Measurements from ENCODE around the gene HERPUD2. TPM values are rescaled to one million over a fixed set of nuclear protein-coding genes. Genes with fewer than 3 reads are reported as not detected.
A peak's percentile ranks its signal among the peaks of the same experiment; 100 is the strongest.
"Not testable (repeated sequence)": the region's sequence is repeated elsewhere in the genome, so short reads cannot be mapped to it uniquely, and the experiment has no call there.

HERPUD2 gene
- total RNA-seq, 4 donors from 2014 or later, result 25.3 to 44.1 (median 39.3) TPM

DNA sequence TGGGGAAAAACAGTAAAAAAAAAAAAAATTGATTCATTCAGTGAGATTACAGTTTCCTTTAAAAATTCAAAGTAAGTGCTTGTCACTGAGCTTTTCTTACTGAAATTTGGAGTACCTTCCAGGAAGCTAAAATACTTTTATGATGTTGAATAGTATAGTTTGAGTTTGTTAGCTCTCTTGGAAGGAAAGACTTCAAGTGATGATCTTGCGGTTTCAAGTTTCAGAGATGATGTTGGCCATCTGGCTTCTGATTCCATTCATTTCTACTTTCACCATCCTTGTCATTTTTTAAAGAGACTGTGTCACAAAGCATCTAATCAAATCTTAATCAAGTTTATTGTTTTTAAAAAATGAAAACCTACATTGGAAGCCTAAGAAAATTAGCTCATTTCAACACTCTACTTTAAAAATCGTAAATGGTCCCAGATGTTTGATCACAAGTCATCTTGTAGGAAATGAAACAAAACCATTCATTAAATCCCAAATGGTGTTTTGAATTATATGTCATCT, 4.9 kb upstream of the HERPUD2 start:
- H3K27ac ChIP-seq, result no peak overlapping the region
- peaks cover 0 to 11% (median 0%) of the 10 kb centered on the region in 3 donors for H3K36me3 ChIP-seq
- no peak for DNase-seq (ENCODE audit: low spot score in 2 of 2)
- H3K9me3 ChIP-seq, result no peaks in the 10 kb centered on the region
- TF ChIP-seq POLR2A (IDR thresholded peaks at IDR 0.05) (no peak), EP300 (IDR thresholded peaks at IDR 0.05) (no peak)
- TF ChIP-seq, protein P1, sequence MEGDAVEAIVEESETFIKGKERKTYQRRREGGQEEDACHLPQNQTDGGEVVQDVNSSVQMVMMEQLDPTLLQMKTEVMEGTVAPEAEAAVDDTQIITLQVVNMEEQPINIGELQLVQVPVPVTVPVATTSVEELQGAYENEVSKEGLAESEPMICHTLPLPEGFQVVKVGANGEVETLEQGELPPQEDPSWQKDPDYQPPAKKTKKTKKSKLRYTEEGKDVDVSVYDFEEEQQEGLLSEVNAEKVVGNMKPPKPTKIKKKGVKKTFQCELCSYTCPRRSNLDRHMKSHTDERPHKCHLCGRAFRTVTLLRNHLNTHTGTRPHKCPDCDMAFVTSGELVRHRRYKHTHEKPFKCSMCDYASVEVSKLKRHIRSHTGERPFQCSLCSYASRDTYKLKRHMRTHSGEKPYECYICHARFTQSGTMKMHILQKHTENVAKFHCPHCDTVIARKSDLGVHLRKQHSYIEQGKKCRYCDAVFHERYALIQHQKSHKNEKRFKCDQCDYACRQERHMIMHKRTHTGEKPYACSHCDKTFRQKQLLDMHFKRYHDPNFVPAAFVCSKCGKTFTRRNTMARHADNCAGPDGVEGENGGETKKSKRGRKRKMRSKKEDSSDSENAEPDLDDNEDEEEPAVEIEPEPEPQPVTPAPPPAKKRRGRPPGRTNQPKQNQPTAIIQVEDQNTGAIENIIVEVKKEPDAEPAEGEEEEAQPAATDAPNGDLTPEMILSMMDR (IDR thresholded peaks at IDR 0.05), result no peak
- WGBS, 2 donors, result 75 to 88% methylated on average over 2 of the region's 2 CpGs
- no peak overlapping the region for H3K4me3 ChIP-seq
- H3K4me1 ChIP-seq, result peaks cover 0 to 9% (median 4%) of the 10 kb centered on the region in 4 donors
- H3K27me3 ChIP-seq, result no peaks in the 10 kb centered on the region

DNA sequence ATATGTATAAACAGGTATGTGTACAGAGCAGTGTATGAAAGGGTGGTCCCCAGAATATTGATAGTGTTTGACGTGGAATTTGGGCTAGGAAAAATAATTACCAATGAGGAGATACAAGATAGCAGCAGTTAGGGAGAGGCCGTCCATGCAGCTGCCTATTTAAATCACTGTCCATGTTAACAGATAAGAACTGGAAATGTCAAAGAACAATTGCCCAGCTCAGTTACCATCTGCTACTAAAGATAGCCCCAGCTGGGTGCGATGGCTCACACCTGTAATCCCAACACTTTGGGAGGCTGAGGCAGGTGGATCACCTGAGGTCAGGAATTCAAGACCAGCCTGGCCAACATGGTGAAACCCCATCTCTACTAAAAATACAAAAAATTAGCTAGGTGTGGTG, 3.4 kb upstream of the HERPUD2 start:
- DNase-seq (ENCODE audit: low spot score in 2 of 2); H3K27me3 ChIP-seq; H3K9me3 ChIP-seq; H3K4me3 ChIP-seq; H3K27ac ChIP-seq: not testable (repeated sequence)
- WGBS, 2 donors, result 86 to 88% methylated on average over 3 of the region's 3 CpGs
- Histone ChIP-seq H3K36me3 (peaks cover 0 to 11% (median 0%) of the 10 kb centered on the region in 3 donors), H3K4me1 (peaks cover 0 to 16% (median 9%) of the 10 kb centered on the region in 4 donors)

DNA sequence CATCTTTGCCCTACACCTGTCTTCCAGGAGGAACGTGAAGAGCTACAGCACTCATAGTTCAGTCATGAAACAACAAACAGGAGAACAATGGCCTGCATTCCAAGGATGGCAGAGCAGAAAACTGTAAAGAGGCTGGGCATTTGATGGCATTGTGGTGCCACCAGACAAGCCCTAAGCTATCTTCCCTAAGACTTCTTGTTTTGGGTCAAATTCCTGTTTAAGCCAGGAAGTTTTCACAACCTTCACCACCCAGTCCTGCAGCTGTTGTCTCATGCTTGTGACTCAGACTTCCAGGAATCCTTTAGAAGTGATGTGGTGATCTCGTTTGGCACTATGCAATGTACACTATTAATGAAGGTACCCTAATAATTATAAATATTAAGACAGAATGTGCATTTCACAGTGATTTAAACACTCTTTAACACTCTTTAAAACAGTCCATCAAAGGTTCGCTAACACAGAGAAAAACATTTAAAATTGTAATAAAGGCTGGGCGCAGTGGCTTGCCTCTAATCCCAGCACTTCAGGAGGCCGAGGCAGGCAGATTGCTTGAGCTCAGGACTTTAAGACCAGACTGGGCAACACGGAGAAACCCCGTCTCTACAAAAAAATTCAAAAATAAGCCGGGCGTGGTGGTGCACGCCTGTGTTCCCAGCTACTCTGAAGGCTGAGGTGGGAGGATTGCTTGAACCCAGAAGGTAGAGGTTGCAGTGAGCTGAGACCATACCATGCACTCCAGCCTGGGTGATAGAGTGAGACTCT, 2.7 kb upstream of the HERPUD2 start:
- Histone ChIP-seq H3K4me3 (no peak overlapping the region), H3K9me3 (no peaks in the 10 kb centered on the region), H3K27ac (no peak overlapping the region), H3K36me3 (peaks cover 0 to 11% (median 0%) of the 10 kb centered on the region in 3 donors), H3K4me1 (peaks cover 0 to 24% (median 17%) of the 10 kb centered on the region in 4 donors), H3K27me3 (no peaks in the 10 kb centered on the region)
- TF ChIP-seq, protein P1 (IDR thresholded peaks at IDR 0.05), result no peak
- TF ChIP-seq EP300 (IDR thresholded peaks at IDR 0.05) (no peak), POLR2A (IDR thresholded peaks at IDR 0.05) (no peak)
- 87 to 88% methylated on average over 10 of the region's 10 CpGs for WGBS, 2 donors
- no peak for DNase-seq (ENCODE audit: low spot score in 2 of 2)

DNA sequence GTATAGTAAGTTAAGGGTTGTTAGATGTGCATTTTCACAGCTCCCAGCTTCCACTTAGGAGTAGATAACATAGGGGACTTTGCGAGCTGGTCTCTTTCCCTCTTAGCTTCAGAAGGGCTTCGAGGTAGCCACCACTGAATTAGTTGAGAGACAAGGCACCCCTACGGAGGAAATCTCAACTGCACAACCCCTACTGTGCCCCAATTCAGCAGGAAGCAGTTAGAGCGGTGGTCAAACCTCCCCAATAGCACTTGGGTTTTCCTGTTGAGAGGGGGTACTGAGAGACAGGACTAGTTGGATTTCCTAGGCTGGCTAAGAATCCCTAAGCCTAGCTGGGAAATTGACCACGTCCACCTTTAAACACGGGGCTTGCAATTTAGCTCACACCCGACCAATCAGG, 1.1 kb upstream of the HERPUD2 start:
- H3K27ac ChIP-seq, result no peak overlapping the region
- WGBS, 2 donors, result 86 to 89% methylated on average over 7 of the region's 7 CpGs
- TF ChIP-seq, protein P1 (IDR thresholded peaks at IDR 0.05), result no peak
- TF ChIP-seq EP300 (IDR thresholded peaks at IDR 0.05) (no peak), POLR2A (IDR thresholded peaks at IDR 0.05) (no peak)

DNA sequence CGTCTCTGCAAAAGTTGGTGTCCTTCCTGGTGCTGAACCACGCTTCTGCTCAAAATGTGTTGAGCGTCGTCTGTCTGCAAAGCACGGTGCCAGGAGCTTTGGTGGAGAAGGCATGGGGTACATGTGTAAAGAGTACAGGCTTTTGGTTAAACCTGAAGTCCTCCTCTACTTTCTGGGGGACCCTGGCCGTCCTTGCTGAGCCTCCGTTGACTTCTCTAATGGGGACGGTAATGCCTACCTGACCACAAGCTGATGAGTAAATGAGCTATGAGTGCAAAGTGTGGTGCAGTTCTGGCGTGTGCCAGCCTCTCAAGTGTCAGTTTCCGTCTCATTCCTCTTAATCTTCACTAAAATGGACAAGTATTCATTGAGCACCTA, 527 bp upstream of the HERPUD2 start:
- DNase-seq (ENCODE audit: low spot score in 2 of 2), result no peak
- Histone ChIP-seq H3K27ac (peak overlapping the region; percentile 79 to 99 (median 96)), H3K9me3 (no peaks in the 10 kb centered on the region), H3K4me1 (peaks cover 0 to 45% (median 29%) of the 10 kb centered on the region in 4 donors), H3K4me3 (peak overlapping the region; percentile 86 to 93 (median 90)), H3K36me3 (peaks cover 0 to 11% (median 0%) of the 10 kb centered on the region in 3 donors), H3K27me3 (no peaks in the 10 kb centered on the region)
- 14 to 18% methylated on average over 10 of the region's 10 CpGs for WGBS, 2 donors
- TF ChIP-seq EP300 (IDR thresholded peaks at IDR 0.05) (no peak), POLR2A (IDR thresholded peaks at IDR 0.05) (no peak)
- TF ChIP-seq, protein P1 (IDR thresholded peaks at IDR 0.05), result no peak

More for the DNA sequence above, 1.1 kb upstream of the HERPUD2 start:
- H3K36me3 ChIP-seq, result peaks cover 0 to 11% (median 0%) of the 10 kb centered on the region in 3 donors
- H3K4me3 ChIP-seq, result peak overlapping the region in 3 of 4 donors; percentile 88 to 93 (median 92)
- no peaks in the 10 kb centered on the region for H3K27me3 ChIP-seq
- H3K9me3 ChIP-seq, result no peaks in the 10 kb centered on the region
- no peak for DNase-seq (ENCODE audit: low spot score in 2 of 2)
- peaks cover 0 to 40% (median 26%) of the 10 kb centered on the region in 4 donors for H3K4me1 ChIP-seq
